HG03135 (cell line): ENCODE measurements around the gene CCDC106.

ENCODE experiments used
- ATAC-seq: cut with Tn5 transposase; IDR thresholded peaks from one replicate; pipeline ENCODE4 v1.9.1; 2021; ENCODE audit warnings: mild to moderate bottlenecking, moderate library complexity; ENCODE audit not compliant: unreplicated experiment

The CCDC106 gene

DNA sequence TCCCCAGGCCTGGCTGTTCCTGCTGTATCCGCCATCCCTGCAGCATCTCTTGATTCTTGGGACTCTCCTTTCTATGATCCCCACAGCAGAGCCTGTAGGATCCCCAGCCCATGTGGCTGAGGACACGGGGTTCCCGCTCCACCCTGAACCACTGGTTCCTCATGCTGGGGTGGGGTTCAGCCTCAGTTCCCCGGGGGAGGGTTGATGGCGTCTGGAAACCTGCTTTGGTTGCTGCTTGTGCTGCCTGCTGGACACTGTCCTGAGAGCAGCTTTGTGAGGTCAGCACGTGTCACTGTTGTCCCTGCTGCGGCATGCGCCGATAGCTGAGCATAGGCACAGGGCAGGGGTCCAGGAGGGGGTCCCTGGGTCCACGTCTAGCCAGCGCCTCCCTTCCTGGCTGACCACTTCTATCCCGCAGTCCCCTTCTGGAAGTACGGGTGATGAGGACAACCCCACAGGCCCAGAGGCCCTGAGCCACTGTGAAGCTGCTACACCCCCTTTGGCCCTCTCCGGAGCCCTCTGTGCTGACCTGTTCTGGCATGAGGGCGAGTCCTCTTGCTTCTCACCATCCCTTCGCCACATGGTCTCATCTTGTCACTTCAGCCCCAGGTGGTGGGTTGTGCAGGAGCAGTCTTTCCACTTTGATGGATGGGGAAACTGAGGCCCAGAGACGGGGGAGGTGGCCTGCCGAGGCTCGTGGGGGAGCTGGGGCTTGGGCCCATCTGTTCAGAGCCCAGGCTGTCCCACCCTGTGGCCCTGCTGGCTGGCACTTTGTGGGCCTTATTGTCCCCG lies 32.5 kb downstream of the CCDC106 start:
- no peak for ATAC-seq

DNA sequence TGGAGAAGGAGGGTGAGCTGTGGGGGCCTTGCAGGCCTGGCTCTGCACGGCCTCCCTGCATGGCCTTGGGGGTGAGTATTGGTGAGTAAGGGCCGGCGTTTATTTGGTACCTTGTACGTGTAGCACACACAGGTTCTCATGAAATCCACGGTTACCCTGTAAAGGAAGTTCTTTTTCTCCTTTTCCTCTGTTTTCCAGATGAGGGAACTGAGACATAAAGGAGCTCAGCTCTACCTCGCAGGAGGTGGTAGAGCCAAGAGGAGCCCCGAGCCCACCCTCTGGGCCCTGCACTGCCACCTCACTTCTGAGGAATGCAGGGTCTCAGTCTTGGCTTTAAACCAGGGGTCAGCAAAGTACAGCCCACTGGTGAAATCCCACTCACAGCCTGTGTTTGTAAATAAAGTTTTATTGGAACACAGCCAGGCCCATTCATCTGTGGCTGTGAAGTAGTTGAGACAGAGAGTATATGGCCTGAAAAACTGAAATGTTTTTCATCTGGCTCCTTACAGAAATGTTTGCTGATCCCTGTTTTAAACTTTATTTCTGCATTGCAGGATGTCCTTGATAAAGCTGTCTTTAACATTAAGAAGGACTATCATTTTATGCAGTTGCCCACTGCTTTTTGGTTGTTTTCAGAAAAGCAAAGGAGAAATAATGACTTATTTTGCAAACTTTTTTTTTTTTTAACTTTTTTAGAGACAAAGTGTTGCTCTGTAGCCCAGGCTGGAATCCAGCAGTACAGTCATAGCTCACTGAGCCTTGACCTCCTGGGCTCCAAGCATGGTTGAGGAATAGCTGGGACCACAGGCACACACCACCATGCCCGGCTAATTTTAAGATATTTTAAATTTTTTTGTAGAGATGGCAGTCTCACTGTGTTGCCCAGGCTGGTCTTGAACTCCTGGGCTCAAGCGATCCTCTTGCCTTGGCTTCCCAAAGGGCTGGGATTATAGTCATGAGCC lies 33.4 kb downstream of the CCDC106 start:
- ATAC-seq, result no peak

DNA sequence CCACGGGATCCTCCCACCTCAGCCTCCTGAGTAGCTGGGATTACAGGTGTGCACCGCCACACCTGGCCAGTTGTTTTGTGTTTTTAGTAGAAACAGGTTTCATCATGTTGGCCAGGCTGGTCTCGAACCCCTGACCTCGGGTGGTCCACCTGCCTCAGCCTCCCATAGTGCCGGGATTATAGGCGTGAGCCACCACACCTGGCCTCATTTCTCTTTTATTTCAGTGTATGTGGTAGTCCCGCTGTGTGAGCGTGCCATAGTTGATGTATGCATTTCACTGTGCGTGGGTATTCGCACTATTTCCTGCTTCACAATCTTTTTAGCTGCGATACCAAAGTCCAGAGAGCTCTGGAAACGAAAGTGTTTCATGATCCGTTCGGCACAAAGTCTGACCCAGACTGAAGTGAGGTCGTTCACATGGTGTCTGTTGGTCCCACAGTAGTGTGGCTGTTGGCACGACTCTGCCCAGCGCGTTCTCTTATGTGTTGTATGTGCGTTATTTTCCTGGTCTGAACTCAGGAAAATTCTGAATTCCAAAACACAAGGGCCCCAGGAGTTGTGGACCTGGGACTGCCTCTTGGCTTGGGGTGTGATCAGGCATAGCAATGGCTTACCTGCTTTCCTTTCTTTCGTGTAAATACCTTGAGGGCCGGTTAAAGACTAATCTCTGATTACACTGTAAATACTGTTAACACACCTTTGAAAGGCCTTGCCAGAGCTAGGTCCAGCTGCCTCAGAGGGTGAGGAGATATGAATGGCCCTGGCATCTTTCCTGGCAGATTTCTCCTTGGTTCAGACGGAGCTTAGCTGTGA lies 35.6 kb downstream of the CCDC106 start:
- ATAC-seq, result no peak

DNA sequence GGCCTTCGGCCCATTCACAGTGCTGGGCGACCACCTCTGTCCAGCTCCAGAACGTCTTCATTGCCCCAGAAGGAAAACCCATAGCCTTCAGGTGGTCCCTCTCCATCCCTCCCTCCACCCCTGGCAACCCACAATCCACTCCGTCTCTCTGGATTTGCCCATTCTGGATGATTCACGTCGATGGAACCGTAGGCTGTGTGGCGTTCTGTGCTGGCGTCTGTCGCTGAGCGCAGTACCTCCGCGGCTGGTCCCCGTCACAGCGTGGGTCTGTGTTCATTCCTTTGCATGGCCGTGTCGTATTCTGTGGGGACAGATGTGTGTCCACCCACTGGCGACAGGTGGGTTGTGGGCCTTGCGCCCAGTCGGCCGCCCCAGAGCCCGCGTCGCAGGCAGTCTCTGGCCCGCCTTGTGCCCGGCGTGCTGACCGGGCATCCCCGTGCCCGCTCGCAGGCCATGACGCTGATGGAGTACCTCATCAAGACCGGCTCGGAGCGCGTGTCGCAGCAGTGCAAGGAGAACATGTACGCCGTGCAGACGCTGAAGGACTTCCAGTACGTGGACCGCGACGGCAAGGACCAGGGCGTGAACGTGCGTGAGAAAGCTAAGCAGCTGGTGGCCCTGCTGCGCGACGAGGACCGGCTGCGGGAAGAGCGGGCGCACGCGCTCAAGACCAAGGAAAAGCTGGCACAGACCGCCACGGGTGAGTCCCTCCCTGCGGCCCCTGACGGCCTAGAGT lies 37.1 kb downstream of the CCDC106 start:
- no peak for ATAC-seq

DNA sequence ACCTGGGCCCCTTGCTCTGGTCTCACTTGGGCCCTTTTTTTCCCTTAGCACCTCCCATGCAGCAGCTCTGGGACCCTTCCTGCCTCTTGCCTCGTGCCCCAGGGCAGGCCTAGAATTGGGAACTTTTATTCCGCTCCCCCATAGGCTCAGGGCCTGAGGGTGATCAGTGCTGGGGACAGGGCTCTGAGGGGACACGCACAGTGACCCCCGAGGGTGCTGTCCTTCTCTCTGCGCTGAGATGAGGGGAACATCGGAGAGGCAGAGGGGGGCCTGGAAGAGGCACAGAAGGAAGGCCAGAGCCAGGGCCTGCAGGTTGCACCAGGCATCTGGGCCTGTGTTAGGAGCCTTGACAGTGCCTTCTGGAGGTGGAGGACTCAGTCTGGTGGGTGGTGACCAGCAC lies 37.8 kb downstream of the CCDC106 start:
- no peak for ATAC-seq

DNA sequence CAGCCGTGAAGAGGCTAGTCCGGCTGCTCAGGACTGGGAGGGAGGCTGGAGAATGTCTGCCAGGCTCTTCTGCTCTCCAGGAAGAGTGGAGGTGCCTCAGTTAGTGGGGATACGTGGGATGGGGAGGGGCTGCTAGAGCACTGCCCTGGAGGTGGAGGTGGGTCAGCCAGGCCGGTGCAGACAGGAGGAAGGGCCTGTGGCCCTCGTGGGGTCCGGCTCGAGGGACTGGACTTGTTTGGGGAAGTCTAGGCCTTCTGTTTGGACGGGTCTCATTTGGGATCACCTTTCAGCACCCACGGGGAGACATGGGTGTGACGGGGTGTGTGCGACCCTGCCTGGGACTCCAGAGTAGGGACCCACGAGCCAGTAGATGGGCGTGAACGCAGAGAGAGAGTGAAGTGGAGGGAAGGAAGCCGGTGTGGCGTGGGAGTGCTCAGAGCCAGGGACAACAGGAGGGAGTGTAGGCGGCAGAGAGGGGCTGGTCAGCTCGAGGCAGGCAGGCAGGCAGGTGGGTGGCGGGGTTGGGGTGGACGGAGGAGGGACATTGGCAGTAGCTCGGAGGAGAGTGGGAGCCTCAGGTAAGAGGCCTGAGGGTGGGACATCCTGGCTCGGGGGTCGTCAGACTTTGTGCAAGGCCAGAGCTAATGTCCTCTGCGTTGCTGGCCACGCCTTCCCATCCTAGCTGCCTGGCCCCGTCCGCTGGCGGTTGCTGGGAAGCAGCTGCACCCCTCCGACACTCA lies 38.5 kb downstream of the CCDC106 start:
- ATAC-seq, result no peak

DNA sequence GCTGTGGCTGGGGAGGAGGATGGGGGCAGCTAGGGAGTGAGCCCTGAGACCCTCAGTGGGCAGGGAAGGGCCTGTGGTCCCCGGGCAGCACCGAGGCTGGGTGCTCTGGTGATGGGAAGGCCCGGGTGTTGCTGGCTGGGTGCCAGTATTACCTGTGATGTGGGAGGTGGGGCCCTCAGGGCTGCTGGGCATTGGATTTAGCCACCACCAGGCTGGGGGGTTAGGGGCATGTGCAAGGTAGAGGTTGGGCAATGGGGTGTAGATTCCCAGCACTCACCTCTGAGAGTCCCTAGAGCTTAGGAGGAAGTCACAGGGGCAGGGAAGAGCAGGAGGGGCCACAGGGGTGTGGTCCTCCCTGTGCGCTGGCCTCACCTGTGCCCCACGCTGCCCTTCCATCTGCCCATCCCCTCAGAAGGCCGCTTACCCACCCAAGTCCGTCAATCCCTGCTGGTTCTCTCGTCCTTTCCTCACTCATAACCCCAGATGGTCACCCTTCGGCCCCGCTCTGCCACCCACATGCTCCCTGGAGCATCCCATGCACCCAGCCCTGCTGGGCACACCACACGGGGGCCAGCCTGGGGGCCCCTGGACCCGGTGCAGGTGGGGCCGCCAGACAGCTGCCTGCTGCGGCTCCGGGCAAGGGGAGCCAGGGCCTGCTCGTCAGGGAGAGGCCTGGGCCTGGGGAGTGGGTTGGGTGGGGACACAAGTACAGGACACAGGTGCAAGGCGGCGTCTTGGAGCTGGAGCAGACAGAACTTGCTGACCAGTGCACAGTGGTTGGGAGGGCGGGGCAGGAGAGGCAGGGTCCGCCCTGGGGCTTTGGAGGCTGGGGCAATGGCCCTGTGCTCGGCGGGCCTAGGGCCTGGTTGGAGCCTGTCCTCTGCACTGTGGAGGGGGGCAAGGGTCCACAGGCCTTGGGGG lies 39.5 kb downstream of the CCDC106 start:
- no peak for ATAC-seq

DNA sequence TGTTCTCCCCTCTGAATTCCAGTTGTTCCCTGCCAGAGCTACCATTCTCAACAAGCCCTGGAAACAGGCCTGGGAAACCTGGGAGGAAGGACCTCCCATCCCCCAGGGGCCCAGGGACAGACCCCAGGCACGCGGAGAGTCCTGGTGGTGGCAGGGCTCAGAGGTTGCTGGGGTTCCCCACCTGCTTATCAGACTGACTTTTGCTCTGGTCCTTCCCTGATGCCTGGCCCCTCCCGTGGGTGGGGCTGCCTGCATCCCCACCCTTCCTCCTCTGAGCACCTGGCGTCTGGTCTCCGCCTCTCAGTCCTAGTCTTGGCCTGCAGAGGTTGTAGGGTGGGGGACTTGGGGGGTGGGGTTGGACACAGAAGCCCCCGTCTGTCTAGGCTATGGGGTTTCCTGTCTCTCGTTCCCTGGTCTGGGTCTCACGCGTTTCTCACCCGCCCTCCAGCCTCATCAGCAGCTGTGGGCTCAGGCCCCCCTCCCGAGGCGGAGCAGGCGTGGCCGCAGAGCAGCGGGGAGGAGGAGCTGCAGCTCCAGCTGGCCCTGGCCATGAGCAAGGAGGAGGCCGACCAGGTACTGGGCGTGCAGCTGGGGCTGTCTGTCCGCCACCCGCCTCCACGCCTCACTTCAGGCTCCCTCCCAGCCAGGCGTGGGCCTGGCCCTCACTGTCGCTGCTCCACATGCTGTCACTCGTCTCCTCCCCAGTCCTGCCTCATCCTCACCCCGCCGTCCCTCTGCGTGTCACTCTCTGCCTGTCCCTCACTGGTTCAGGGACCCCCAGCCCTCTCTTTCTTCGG lies 40.6 kb downstream of the CCDC106 start:
- ATAC-seq, result no peak

DNA sequence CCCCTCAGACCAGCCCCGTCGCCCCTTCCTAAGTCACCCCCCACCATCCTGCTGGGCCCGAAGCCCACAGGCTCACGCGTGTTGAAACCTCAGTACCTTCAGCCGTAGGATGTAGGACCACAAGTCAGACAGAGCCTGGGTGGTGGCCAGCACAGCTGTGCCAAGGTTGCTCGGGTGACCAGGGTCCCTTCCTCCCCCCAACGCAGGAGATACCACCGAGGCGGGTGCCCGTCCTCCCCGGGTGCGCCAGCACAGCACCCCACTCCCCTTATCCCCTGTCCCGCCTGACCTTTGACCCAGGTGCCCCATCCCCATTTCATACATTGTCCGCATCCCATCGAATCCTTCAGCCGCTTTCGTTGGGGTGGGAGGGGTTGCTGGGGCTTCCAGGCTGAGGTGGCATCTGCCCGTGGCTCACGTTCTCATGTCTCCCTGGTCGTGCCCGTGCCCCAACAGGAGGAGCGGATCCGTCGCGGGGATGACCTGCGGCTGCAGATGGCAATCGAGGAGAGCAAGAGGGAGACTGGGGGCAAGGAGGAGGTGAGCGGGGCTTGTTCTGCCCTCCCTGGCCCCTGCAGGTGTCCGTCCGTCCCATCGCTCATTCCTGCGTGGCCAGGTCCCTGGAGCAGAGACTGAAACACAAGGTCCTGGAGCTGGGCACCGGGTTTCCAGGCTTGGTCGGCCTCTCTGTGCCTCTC lies 41.5 kb downstream of the CCDC106 start:
- ATAC-seq, result no peak

DNA sequence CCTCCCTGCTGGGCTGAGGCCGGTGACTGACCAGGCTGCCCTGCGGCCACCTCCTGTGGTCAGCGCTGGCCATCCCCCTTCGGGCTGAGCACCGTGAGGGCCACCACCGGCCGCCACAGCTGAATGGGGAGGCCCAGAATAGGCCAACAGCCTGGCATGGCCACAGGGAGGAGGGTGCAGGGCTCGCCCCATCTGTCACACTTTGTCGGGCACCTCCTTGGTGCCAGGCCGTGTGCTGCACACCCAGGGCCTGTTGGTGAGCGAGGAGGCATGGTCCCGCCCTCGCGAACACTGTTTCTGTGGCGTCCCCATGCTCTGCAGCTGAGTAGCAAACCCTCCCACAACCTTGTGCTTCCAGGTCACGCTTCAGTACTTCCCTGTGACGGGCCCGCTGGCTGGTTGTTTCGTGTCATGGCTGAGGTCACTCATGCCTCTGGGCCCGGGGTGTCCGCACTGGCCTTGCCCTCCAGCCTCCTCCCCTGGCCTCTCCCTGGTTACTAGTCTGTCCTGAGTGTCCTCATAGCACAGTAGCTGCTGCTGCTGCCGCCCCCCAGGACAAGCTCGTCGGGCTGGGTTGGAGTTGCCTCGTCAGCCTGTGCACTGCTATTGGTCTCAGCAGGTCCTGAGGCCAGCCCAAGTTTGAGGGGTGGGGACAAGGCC lies 42.2 kb downstream of the CCDC106 start:
- ATAC-seq, result no peak

DNA sequence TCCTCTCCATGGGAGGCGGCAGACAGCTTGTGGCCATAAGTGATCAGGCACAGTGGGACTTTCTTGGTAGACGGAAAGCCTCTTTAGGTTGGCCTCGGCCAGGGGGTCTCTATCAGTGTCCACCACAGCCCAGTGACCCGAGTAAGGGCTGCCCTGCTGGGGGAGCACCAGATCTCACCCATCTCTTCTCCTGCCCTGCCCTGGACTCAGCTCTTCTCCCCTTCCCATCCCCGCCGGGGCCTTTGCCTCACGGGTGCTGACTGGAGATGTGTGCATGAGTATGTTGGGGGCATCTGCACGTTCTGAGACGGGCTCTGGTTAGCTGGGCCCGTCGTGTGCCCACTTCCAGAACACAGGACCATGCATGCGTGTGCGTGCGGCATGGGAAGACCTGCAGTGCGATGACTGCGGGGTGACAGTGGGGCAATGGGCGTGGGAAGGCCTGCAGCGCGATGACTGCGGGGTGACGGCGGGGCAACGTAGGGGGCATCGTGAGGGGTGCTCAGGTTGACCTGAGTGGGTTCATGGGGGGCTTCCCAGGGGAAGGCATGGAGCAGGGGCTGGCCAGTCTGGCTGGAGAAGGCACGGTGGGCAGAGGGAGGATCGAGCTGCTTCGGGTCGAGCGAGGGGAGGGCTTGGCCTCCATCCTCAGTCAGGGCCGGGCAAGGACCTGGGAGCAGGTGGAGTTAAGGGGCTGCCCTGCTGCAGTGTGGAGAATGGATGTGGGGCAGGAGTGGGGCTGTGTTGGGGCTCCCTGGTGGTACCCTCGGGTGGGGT lies 42.9 kb downstream of the CCDC106 start:
- ATAC-seq, result no peak

DNA sequence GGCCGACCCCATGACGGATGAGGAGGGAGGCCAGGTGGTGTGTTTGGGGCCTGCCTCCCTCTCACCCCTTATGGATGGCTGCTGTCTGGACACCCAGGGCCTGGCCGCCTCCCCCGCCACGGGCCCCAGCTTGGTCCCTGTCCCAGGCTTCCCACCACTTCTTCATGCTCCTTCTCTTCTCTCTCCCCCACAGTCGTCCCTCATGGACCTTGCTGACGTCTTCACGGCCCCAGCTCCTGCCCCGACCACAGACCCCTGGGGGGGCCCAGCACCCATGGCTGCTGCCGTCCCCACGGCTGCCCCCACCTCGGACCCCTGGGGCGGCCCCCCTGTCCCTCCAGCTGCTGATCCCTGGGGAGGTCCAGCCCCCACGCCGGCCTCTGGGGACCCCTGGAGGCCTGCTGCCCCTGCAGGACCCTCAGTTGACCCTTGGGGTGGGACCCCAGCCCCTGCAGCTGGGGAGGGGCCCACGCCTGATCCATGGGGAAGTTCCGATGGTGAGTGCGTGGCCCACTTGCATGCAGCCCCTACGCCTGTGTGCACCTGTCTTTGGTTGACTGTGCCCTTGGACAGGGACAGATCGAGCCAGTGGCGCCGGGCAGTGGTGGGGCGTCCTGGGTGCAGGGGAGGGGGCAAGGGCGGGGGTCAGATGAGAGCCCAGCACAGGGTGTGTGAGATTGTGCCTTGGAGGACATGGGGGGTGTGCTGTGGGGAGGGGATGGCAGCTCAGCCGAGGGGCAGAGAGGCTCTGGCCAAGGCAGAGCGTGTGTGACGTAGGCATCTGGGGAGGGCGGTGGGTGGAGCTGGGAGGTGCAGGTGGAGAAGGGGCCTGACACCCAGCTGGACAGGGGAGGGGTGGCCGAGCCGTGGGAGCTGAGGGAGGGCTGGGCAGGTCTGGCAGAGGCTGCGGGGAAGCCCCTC lies 43.8 kb downstream of the CCDC106 start:
- no peak for ATAC-seq

DNA sequence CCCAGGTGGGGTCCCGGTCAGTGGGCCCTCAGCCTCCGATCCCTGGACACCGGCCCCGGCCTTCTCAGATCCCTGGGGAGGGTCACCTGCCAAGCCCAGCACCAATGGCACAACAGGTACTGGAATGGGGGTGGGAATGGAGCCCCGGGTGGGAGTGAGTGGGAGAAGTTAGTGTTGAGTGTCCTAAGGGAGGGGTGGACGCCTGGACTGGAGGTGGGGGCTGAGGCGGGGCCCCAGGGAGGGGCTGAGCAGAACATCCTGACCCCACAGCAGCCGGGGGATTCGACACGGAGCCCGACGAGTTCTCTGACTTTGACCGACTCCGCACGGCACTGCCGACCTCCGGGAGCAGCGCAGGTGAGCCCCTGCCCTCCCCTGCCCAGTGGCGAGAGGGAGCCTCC lies 44.7 kb downstream of the CCDC106 start:
- no peak for ATAC-seq

DNA sequence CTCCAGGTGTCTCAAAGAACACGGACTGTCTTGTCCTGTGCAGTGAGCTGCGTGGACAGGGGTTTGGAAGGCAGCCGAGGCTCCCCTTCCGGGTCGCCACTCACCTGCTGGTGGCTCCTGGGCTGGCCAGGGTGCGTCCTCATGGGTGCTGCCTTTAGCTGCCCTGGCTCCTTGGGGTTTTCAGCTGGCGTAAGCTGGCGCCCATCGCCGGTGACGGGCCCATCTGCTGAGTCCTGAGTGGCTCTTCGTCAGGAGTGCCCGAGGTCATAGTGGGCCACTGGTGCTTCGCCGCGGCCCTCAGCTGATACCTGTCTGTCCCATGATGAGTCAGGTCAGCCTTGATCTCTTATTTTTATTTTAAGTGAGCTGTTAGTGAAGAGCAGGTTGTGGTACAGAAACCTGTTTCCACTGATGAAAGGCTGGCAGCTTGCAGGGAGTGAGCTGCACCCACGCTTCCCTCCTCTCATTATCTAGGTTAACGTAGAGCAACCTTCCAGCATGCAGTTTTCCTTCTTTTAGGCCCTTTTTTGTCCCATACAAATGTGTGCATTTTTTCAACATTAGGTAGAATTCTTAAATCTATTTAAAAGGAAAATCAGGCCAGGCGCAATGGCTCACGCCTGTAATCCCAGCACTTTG lies 45.4 kb downstream of the CCDC106 start:
- no peak for ATAC-seq
